GM13976 (cell line): ENCODE results near the gene GALNT14.

Experiments used
- DNase-seq: peaks from one replicate; pipeline ENCODE4 v3.0.0; 2012; ENCODE audit warnings: low spot score
- in situ Hi-C: fragments of 300-500 bp; cut with MboI; formaldehyde crosslinking; loops from one replicate; pipeline ENCODE4 v1.12.0; 2022; ENCODE audit warnings: low sequenced_read_pairs, mixed read lengths, inconsistent platforms; ENCODE audit not compliant: unreplicated experiment
- TF ChIP-seq, protein P1 (sequence below): IDR thresholded peaks from 2 replicates; pipeline ENCODE4 v1.5.1; 2012; ENCODE audit warnings: borderline replicate concordance, mild to moderate bottlenecking; ENCODE audit not compliant: insufficient read depth; ENCODE audit errors: extremely low read depth, missing control alignments, control extremely low read depth

Gene GALNT14

DNA sequence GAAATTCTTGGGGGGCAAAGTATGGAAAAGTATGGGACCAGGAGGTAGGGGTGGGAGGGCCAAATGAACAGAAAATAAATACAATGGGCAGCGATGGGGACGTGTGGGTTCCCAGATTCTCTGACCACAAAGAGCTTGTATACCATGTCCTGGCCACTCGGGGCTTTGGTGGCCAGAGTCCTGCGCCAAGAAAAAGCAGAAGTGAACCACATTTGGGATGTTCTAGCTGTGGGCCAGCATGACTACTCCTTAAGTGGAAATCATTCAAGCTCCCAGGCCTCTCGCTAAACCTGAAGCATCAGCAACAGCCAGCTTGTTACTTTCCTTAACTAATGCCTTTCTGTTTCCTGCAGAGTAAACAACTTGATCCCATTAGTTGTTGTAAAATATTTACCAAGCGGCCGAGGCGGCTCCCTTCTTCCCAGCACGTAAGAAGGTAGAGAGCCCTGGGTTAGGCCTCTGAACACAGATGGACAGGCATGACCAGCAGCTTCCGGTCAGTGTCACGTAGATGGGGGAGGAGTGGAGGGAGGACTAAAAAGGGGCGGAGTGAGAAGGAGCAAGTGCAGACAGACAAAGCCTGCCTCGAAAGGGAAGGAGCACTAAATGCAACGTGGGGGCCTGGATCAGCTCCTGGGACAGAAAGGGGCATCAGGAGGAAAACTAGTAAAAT is 88.2 kb downstream of the GALNT14 start:
- TF ChIP-seq, protein P1, sequence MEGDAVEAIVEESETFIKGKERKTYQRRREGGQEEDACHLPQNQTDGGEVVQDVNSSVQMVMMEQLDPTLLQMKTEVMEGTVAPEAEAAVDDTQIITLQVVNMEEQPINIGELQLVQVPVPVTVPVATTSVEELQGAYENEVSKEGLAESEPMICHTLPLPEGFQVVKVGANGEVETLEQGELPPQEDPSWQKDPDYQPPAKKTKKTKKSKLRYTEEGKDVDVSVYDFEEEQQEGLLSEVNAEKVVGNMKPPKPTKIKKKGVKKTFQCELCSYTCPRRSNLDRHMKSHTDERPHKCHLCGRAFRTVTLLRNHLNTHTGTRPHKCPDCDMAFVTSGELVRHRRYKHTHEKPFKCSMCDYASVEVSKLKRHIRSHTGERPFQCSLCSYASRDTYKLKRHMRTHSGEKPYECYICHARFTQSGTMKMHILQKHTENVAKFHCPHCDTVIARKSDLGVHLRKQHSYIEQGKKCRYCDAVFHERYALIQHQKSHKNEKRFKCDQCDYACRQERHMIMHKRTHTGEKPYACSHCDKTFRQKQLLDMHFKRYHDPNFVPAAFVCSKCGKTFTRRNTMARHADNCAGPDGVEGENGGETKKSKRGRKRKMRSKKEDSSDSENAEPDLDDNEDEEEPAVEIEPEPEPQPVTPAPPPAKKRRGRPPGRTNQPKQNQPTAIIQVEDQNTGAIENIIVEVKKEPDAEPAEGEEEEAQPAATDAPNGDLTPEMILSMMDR, result no peak
- no peak for DNase-seq
- in situ Hi-C loops, result no loop called here

DNA sequence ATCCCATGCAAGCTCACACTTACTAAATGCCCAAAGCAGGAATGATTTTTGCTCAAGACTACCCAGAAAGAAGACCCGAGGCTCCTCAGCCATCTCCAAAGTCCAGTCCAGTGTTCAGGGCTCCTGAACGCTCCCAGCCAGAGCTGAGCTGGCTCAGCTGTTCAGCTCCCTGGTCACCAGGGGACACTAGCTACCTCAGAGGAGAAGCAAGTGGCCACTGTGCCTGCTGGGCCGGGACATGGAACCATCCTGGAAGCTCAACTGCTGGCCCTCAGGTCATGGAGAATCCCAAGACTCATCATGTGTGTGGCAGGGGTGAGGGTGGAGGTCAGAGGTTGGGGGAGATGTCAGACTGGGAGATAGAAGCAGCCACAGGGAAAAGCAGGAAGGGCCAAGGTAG is 89.0 kb downstream of the GALNT14 start:
- TF ChIP-seq, protein P1, result no peak
- DNase-seq, result no peak
- in situ Hi-C loops, result no loop called here

DNA sequence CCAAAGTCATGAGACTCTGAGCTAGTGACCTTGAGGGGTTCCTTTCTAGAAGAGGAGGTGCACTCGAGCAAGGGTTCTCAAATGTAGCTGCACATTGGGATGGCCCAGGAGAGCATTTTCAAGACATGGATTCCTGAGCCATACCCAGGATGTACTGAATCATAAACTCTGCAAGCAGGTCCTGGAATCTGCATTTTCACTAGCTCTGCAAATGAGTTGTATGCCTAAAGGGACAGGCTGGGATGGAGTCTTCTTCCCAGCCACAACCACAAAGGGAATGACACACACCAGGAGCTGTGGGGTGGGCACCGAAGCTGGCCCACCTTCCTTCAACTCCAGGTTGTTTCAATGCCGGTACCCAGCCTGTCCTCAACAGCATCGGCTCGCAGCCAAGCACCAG is 90.6 kb downstream of the GALNT14 start:
- no peak for DNase-seq
- TF ChIP-seq, protein P1, result no peak
- in situ Hi-C loops, result no loop called here

- no peak for DNase-seq
- TF ChIP-seq, protein P1, result no peak
- in situ Hi-C loops, result no loop called here
Observed at GRCh38 chr2:31038385-31038784, 99.9 kb downstream of the GALNT14 start.

DNA sequence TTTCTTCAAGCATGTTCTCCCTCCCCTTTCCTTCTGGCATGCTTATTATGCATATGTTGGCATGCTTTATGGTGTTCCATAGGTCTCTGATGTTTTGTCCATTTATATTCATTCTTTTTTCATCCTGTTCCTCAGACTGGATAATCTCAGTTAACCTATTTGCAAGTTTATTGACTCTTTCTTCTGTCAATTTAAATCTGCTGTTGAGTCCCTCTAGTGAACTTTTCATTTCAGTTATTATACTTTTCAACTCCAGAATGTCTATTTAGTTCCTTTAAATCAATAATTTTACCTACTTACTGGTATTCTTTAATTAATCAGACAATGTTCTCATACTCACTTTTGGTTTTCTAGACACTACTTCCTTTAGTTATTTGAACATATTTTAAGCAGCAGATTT is 101.2 kb downstream of the GALNT14 start:
- TF ChIP-seq, protein P1, result no peak
- no peak for DNase-seq
- in situ Hi-C loops, result no loop called here

DNA sequence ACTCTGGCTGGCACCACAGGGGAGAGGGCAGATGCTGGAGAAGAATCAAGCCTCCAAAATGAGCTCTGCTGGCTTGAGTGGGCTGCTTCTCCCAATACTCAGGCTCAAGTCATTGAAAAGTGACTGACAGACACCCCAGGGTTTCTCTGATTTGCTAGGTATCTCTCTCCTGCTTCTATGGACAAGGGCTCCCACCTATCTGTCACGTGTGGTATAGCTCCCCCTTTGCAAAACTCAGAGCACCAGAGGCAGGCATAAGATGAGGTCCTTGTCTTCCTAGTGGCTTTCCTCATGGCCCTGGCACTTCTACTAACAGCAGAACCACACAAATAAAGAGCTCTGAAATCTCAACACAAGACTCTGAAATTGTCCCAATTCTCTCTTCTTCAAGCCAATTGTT is 105.2 kb downstream of the GALNT14 start:
- DNase-seq, result no peak
- in situ Hi-C loops, result no loop called here
- TF ChIP-seq, protein P1, result no peak
